Liver (tissue), 9 donors: ENCODE measurements around the gene FAM221B. TPM values are rescaled to one million over a fixed set of nuclear protein-coding genes. Genes with fewer than 3 reads are reported as not detected.

Experiments
- DNase-seq: peaks from one replicate; pipeline ENCODE4 v3.0.0-alpha.2; 2017; ENCODE audit warnings: low spot score
- H3K27ac ChIP-seq, 2 donors: one replicate each; pipeline ENCODE4 v1.7.0; 2013; ENCODE audit warnings: inconsistent platforms in 2 of 2, low read length in 2 of 2, control low read depth in 1 of 2, low read depth in 1 of 2, mild to moderate bottlenecking in 1 of 2
- H3K27me3 ChIP-seq, 4 donors: one replicate each; pipeline versions ENCODE4 v1.6.1 to v1.7.0; 2013; ENCODE audit warnings: low read length in 3 of 4, inconsistent platforms in 1 of 4, mild to moderate bottlenecking in 1 of 4, moderate library complexity in 1 of 4; ENCODE audit not compliant: control insufficient read depth in 4 of 4, insufficient read depth in 4 of 4
- H3K36me3 ChIP-seq, 4 donors: one replicate each; pipeline versions ENCODE4 v1.6.1 to v1.7.0; 2013; ENCODE audit warnings: low read length in 3 of 4, mild to moderate bottlenecking in 3 of 4, low read depth in 1 of 4, moderate library complexity in 1 of 4; ENCODE audit not compliant: control insufficient read depth in 4 of 4, insufficient read depth in 3 of 4
- H3K4me1 ChIP-seq, 4 donors: one replicate each; pipeline versions ENCODE4 v1.6.1 to v1.7.0; 2013; ENCODE audit warnings: low read length in 3 of 4, mild to moderate bottlenecking in 3 of 4, moderate library complexity in 1 of 4; ENCODE audit not compliant: control insufficient read depth in 4 of 4, insufficient read depth in 4 of 4
- H3K4me3 ChIP-seq, 3 donors: one replicate each; pipeline versions ENCODE4 v1.6.1 to v1.7.0; 2013; ENCODE audit warnings: low read length in 3 of 3, control low read depth in 1 of 3, low read depth in 1 of 3, mild to moderate bottlenecking in 1 of 3
- H3K9ac ChIP-seq, 2 donors: one replicate each; pipeline ENCODE4 v1.7.0; 2013; ENCODE audit warnings: low read length in 2 of 2, mild to moderate bottlenecking in 2 of 2, moderate library complexity in 2 of 2, control low read depth in 1 of 2, low read depth in 1 of 2
- H3K9me3 ChIP-seq, 4 donors: one replicate each; pipeline versions ENCODE4 v1.6.1 to v1.7.0; 2013; ENCODE audit warnings: low read length in 3 of 4; ENCODE audit not compliant: control insufficient read depth in 4 of 4
- EGR1 ChIP-seq, 2 donors: IDR thresholded peaks; 2 replicates each; pipeline ENCODE4 v1.6.1; 2016 to 2018; ENCODE audit warnings: antibody characterized with exemption in 2 of 2, low read depth in 2 of 2
- FOXA2 ChIP-seq: IDR thresholded peaks from 2 replicates; pipeline ENCODE4 v1.6.1; 2016; ENCODE audit warnings: antibody characterized with exemption
- GABPA ChIP-seq, 2 donors: IDR thresholded peaks in 1 of 2; conservative IDR thresholded peaks in 1 of 2; 2 replicates each; pipeline ENCODE4 v1.6.1; 2016; ENCODE audit warnings: antibody characterized with exemption in 2 of 2, mild to moderate bottlenecking in 1 of 2, moderate library complexity in 1 of 2
- HNF4A ChIP-seq, 2 donors: conservative IDR thresholded peaks; 2 replicates each; pipeline ENCODE4 v1.6.1; 2016; ENCODE audit warnings: antibody characterized with exemption in 2 of 2, mild to moderate bottlenecking in 2 of 2
- HNF4G ChIP-seq: IDR thresholded peaks from 2 replicates; pipeline ENCODE4 v1.6.1; 2016; ENCODE audit warnings: antibody characterized with exemption
- JUND ChIP-seq, 2 donors: IDR thresholded peaks; 2 replicates each; pipeline ENCODE4 v1.6.1; 2016; ENCODE audit warnings: antibody characterized with exemption in 2 of 2
- NR2F2 ChIP-seq: IDR thresholded peaks from 2 replicates; pipeline ENCODE4 v1.6.1; 2016; ENCODE audit warnings: antibody characterized with exemption
- RAD21 ChIP-seq, 2 donors: IDR thresholded peaks; 2 replicates each; pipeline ENCODE4 v1.6.1; 2016; ENCODE audit warnings: antibody characterized with exemption in 2 of 2, mild to moderate bottlenecking in 2 of 2
- RXRA ChIP-seq, 2 donors: IDR thresholded peaks; 2 replicates each; pipeline ENCODE4 v1.6.1; 2017 to 2018; ENCODE audit warnings: antibody characterized with exemption in 2 of 2, mild to moderate bottlenecking in 1 of 2
- SP1 ChIP-seq: IDR thresholded peaks from 2 replicates; pipeline ENCODE4 v1.6.1; 2018; ENCODE audit warnings: antibody characterized with exemption, mild to moderate bottlenecking
- TAF1 ChIP-seq: conservative IDR thresholded peaks from 2 replicates; pipeline ENCODE4 v1.6.1; 2016; ENCODE audit warnings: antibody characterized with exemption, mild to moderate bottlenecking
- YY1 ChIP-seq: IDR thresholded peaks from 2 replicates; pipeline ENCODE4 v1.6.1; 2016; ENCODE audit warnings: antibody characterized with exemption, mild to moderate bottlenecking
- WGBS: extraction: QIAGEN DNeasy Blood & Tissue Kit; methylation state at CpG from one replicate; pipeline ENCODE4 v1.1.7; 2013; 5-methylcytosine and 5-hydroxymethylcytosine counted together
- polyA plus RNA-seq, 2 donors: library from polyadenylated mRNA; stranded (reverse) in 1 of 2; unstranded in 1 of 2; fragments of 200-250 nt in 1 of 2; fragments of >200 nt in 1 of 2; fragmentation: Nextera tagmentation in 1 of 2; extraction: Ambion mirVana in 1 of 2; gene quantifications; one replicate each; pipeline versions ENCODE4 v1.2.1 to v1.2.3, GENCODE V29; 2013 to 2015
- total RNA-seq, 2 donors: library from RNA; depleted of rRNA; stranded (reverse); fragments of >200 nt; gene quantifications; one replicate each; pipeline ENCODE4 v1.2.3, GENCODE V29; 2014
- TF ChIP-seq, protein P1 (sequence below): IDR thresholded peaks from 2 replicates; pipeline ENCODE4 v1.6.1; 2016; ENCODE audit warnings: antibody characterized with exemption
- TF ChIP-seq, protein P2 (sequence below): IDR thresholded peaks from 2 replicates; pipeline ENCODE4 v1.6.1; 2016; ENCODE audit warnings: antibody characterized with exemption
- TF ChIP-seq, protein P3 (sequence below): IDR thresholded peaks from 2 replicates; pipeline ENCODE4 v1.6.1; 2016; ENCODE audit warnings: antibody characterized with exemption, mild to moderate bottlenecking
- TF ChIP-seq, protein P4 (sequence below): fragments of 150-350 bp; IDR thresholded peaks from 2 replicates; pipeline ENCODE4 v1.5.1; 2017; ENCODE audit warnings: improper control_type of control experiment, low read depth, low read length; ENCODE audit not compliant: missing input control
- TF ChIP-seq, protein P5 (sequence below): IDR thresholded peaks from 2 replicates; pipeline ENCODE4 v1.6.1; 2016; ENCODE audit warnings: antibody characterized with exemption
- donor health status: healthy.
- donor health status: healthy.
- donor health status: healthy.
- donor health status: healthy.
- donor health status: healthy.

FAM221B gene
- total and polyA plus RNA-seq, 4 donors = 0.35 TPM; not detected in 3

DNA sequence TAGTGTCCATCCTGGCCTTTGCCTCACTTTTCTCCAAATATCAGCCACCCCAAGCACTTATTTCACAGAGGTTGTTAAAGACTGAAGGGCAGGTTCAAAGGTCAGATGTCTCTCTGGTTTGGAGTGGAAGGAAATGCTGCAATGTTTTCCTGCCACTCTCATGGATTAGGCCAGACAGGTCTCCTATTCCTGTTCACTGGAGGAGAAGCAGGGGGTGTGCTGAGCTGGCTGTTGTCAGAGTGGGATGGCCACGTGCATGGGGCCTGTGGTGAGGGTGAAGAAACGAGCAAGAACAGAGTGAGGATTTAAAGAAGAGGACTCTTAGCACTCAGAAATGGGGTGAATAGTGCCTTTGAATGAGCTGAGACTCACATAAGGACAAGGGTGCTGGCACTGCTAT, 7.2 kb upstream of the FAM221B start:
- no peaks in the 10 kb centered on the region for H3K36me3 ChIP-seq
- H3K27ac ChIP-seq = peak overlapping the region; percentile 55 to 59
- no peaks in the 10 kb centered on the region for H3K9me3 ChIP-seq
- H3K4me3 ChIP-seq = no peak overlapping the region
- no peak for DNase-seq
- TF ChIP-seq HNF4A (conservative IDR thresholded peaks at IDR 0.05) (peak; percentile 93 to 96), EGR1 (IDR thresholded peaks at IDR 0.05; ENCODE audit: low read depth in 2 of 2) (peak in 1 of 2 donors; percentile 75), RAD21 (IDR thresholded peaks at IDR 0.05) (peak in 1 of 2 donors; percentile 33), NR2F2 (peak; percentile 90), RXRA (IDR thresholded peaks at IDR 0.05) (peak; percentile 91 to 95), SP1 (peak; percentile 96), YY1 (peak; percentile 54), HNF4G (peak; percentile 78), FOXA2 (no peak), TAF1 (no peak), GABPA (IDR thresholded peaks at IDR 0.05 in 1 of 2, conservative IDR thresholded peaks at IDR 0.05 in 1 of 2) (peak in 1 of 2 donors; percentile 67), JUND (IDR thresholded peaks at IDR 0.05) (peak in 1 of 2 donors; percentile 50)
- TF ChIP-seq, protein P1, sequence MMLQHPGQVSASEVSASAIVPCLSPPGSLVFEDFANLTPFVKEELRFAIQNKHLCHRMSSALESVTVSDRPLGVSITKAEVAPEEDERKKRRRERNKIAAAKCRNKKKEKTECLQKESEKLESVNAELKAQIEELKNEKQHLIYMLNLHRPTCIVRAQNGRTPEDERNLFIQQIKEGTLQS = peak; percentile 55
- TF ChIP-seq, protein P2, sequence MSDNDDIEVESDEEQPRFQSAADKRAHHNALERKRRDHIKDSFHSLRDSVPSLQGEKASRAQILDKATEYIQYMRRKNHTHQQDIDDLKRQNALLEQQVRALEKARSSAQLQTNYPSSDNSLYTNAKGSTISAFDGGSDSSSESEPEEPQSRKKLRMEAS = peak; percentile 83
- TF ChIP-seq, protein P3, sequence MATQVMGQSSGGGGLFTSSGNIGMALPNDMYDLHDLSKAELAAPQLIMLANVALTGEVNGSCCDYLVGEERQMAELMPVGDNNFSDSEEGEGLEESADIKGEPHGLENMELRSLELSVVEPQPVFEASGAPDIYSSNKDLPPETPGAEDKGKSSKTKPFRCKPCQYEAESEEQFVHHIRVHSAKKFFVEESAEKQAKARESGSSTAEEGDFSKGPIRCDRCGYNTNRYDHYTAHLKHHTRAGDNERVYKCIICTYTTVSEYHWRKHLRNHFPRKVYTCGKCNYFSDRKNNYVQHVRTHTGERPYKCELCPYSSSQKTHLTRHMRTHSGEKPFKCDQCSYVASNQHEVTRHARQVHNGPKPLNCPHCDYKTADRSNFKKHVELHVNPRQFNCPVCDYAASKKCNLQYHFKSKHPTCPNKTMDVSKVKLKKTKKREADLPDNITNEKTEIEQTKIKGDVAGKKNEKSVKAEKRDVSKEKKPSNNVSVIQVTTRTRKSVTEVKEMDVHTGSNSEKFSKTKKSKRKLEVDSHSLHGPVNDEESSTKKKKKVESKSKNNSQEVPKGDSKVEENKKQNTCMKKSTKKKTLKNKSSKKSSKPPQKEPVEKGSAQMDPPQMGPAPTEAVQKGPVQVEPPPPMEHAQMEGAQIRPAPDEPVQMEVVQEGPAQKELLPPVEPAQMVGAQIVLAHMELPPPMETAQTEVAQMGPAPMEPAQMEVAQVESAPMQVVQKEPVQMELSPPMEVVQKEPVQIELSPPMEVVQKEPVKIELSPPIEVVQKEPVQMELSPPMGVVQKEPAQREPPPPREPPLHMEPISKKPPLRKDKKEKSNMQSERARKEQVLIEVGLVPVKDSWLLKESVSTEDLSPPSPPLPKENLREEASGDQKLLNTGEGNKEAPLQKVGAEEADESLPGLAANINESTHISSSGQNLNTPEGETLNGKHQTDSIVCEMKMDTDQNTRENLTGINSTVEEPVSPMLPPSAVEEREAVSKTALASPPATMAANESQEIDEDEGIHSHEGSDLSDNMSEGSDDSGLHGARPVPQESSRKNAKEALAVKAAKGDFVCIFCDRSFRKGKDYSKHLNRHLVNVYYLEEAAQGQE = peak; percentile 49
- TF ChIP-seq, protein P4, sequence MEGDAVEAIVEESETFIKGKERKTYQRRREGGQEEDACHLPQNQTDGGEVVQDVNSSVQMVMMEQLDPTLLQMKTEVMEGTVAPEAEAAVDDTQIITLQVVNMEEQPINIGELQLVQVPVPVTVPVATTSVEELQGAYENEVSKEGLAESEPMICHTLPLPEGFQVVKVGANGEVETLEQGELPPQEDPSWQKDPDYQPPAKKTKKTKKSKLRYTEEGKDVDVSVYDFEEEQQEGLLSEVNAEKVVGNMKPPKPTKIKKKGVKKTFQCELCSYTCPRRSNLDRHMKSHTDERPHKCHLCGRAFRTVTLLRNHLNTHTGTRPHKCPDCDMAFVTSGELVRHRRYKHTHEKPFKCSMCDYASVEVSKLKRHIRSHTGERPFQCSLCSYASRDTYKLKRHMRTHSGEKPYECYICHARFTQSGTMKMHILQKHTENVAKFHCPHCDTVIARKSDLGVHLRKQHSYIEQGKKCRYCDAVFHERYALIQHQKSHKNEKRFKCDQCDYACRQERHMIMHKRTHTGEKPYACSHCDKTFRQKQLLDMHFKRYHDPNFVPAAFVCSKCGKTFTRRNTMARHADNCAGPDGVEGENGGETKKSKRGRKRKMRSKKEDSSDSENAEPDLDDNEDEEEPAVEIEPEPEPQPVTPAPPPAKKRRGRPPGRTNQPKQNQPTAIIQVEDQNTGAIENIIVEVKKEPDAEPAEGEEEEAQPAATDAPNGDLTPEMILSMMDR = no peak
- TF ChIP-seq, protein P5, sequence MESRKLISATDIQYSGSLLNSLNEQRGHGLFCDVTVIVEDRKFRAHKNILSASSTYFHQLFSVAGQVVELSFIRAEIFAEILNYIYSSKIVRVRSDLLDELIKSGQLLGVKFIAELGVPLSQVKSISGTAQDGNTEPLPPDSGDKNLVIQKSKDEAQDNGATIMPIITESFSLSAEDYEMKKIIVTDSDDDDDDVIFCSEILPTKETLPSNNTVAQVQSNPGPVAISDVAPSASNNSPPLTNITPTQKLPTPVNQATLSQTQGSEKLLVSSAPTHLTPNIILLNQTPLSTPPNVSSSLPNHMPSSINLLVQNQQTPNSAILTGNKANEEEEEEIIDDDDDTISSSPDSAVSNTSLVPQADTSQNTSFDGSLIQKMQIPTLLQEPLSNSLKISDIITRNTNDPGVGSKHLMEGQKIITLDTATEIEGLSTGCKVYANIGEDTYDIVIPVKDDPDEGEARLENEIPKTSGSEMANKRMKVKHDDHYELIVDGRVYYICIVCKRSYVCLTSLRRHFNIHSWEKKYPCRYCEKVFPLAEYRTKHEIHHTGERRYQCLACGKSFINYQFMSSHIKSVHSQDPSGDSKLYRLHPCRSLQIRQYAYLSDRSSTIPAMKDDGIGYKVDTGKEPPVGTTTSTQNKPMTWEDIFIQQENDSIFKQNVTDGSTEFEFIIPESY = no peak
- no peaks in the 10 kb centered on the region for H3K27me3 ChIP-seq
- H3K4me1 ChIP-seq = peaks cover 14 to 30% (median 22%) of the 10 kb centered on the region in 4 donors
- 20% methylated on average over 2 of the region's 2 CpGs for WGBS
- H3K9ac ChIP-seq = no peak overlapping the region
